Esophagus squamous epithelium (tissue), 4 donors: ENCODE measurements around the gene KCNN3.

Experiments
- POLR2A ChIP-seq, 4 donors: fragments of 450-650 bp; IDR thresholded peaks; one replicate each; pipeline ENCODE4 v1.6.1; 2017; ENCODE audit warnings: antibody characterized with exemption in 4 of 4, mild to moderate bottlenecking in 4 of 4, moderate library complexity in 3 of 4
- TF ChIP-seq, protein P1 (sequence below), 6 experiments: fragments of 450-650 bp in 4 of 6; fragments of 200-600 bp in 2 of 6; sonication (generic) in 2 of 6; IDR thresholded peaks; one replicate each; pipeline ENCODE4 v1.5.1; 2016 to 2019; ENCODE audit warnings: antibody characterized with exemption in 6 of 6, mild to moderate bottlenecking in 4 of 6, moderate library complexity in 4 of 6

DNA sequence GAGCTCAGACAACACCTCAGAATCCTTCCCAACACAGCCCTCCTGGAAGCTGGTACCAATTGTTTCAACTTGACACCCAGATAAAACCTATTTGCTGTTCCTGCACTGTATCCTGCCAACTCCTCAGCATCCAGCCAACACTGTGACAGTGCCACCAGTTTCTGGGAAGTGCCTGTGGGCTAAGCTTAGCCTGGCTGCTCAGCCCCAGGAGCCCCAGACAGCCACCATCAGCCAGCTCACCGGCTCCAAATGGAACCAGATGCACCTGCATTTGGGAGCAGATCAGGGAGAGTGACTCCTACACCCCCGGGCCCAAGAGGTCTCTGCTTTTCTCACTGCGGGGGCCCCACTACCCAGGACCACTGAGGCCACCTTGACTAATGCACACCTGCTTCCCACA is 24.9 kb downstream of the KCNN3 start:
- TF ChIP-seq, protein P1, sequence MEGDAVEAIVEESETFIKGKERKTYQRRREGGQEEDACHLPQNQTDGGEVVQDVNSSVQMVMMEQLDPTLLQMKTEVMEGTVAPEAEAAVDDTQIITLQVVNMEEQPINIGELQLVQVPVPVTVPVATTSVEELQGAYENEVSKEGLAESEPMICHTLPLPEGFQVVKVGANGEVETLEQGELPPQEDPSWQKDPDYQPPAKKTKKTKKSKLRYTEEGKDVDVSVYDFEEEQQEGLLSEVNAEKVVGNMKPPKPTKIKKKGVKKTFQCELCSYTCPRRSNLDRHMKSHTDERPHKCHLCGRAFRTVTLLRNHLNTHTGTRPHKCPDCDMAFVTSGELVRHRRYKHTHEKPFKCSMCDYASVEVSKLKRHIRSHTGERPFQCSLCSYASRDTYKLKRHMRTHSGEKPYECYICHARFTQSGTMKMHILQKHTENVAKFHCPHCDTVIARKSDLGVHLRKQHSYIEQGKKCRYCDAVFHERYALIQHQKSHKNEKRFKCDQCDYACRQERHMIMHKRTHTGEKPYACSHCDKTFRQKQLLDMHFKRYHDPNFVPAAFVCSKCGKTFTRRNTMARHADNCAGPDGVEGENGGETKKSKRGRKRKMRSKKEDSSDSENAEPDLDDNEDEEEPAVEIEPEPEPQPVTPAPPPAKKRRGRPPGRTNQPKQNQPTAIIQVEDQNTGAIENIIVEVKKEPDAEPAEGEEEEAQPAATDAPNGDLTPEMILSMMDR (IDR thresholded peaks at IDR 0.05) = no peak
- TF ChIP-seq POLR2A (IDR thresholded peaks at IDR 0.05) = no peak
